Activated naive CD8-positive, alpha-beta T cell treated with anti-CD3 and anti-CD28 coated beads, Interleukin-2, amount 10 ng/mL, durations not matched to agents 7 days and 5 days (primary cell): Measurements from ENCODE around the gene BMX. TPM values are rescaled to one million over a fixed set of nuclear protein-coding genes. Genes with fewer than 3 reads are reported as not detected.

Source experiments
- ATAC-seq: fragments of 150-1000 bp; cut with Tn5 transposase; one replicate; pipeline ENCODE4 v1.10.0; 2021; ENCODE audit warnings: low read depth, moderate library complexity
- POLR2A ChIA-PET: fragments of 350-600 bp; sonication (Branson Sonifier 250); formaldehyde crosslinking; loops from one replicate; lab custom pipeline; 2021; ENCODE audit warnings: antibody characterized with exemption; lab: Charles Lee
- DNase-seq: peaks from one replicate; pipeline ENCODE4 v3.0.0; 2021
- H3K27ac Mint-ChIP-seq: one replicate; pipeline ENCODE4 v1.8.0; 2022; ENCODE audit warnings: mild to moderate bottlenecking, mixed read lengths
- H3K27me3 Mint-ChIP-seq: one replicate; pipeline ENCODE4 v1.8.0; 2022; ENCODE audit warnings: mild to moderate bottlenecking, moderate library complexity, mixed read lengths
- H3K36me3 Mint-ChIP-seq: one replicate; pipeline ENCODE4 v1.8.0; 2021; ENCODE audit warnings: mild to moderate bottlenecking, mixed read lengths
- H3K4me1 Mint-ChIP-seq: one replicate; pipeline ENCODE4 v1.8.0; 2021; ENCODE audit warnings: mixed read lengths
- H3K4me3 Mint-ChIP-seq: one replicate; pipeline ENCODE4 v1.8.0; 2022; ENCODE audit warnings: mild to moderate bottlenecking, moderate library complexity, mixed read lengths
- H3K9me3 Mint-ChIP-seq: one replicate; pipeline ENCODE4 v1.8.0; 2021; ENCODE audit warnings: mixed read lengths
- total RNA-seq, 2 experiments: library from RNA; stranded (reverse); gene quantifications; one replicate each; pipeline ENCODE4 v1.2.3, GENCODE V29; 2021

Gene BMX
- total RNA-seq, 2 experiments from 2014 or later, result not detected

GRCh38 chrX:15515931-15516330 lies 15.3 kb downstream of the BMX start:
- POLR2A ChIA-PET, result no interaction called here
- H3K27ac Mint-ChIP-seq, result no peak overlapping the region

DNA sequence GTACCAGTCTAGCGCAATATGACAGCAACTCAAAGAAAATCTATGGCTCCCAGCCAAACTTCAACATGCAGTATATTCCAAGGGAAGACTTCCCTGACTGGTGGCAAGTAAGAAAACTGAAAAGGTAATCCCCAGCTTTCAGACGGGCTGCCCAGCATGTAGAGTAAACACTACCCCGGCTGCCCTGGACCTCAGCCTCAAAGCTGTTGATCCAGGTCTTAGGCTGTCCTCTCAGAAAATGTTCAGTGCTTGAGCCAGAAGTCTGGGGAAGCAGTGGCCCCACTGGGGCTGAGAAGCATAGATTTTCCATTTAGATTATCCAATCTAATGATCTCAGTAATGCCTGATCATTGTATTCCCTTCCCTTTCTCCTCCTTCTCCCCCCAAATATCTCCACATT lies 21.9 kb downstream of the BMX start:
- DNase-seq (no peak), ATAC-seq (no peak)
- Mint-ChIP-seq H3K27me3 (peaks cover 4% of the 10 kb centered on the region), H3K9me3 (no peaks in the 10 kb centered on the region), H3K36me3 (no peaks in the 10 kb centered on the region), H3K4me1 (no peaks in the 10 kb centered on the region), H3K27ac (no peak overlapping the region), H3K4me3 (no peak overlapping the region)
- POLR2A ChIA-PET, result no interaction called here

More at GRCh38 chrX:15515931-15516330, 15.3 kb downstream of the BMX start:
- Mint-ChIP-seq H3K27me3 (peaks cover 7% of the 10 kb centered on the region), H3K9me3 (no peaks in the 10 kb centered on the region), H3K4me1 (no peaks in the 10 kb centered on the region), H3K4me3 (no peak overlapping the region), H3K36me3 (no peaks in the 10 kb centered on the region)
- DNase-seq, result no peak
- ATAC-seq, result no peak

DNA sequence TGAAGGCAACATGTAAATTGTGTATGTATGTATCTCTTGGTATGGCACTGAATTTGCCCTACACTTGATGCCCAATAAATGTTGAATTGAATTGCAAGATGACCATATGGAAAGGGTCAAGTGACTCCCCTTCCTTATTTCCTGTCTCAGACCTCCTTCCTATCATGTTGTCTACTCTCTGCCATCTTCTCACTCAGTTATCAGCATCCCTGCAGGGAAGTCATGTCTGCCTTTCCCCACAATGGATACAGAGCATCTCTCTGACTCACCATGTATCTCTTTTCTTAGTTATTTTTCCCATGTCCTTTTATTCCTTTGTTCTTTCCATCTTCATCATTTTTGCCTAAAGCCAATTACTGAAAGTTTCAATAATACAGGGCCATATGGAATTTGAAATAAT lies 22.5 kb downstream of the BMX start:
- Mint-ChIP-seq H3K9me3 (no peaks in the 10 kb centered on the region), H3K27ac (no peak overlapping the region), H3K4me3 (no peak overlapping the region), H3K36me3 (no peaks in the 10 kb centered on the region), H3K4me1 (no peaks in the 10 kb centered on the region), H3K27me3 (peaks cover 4% of the 10 kb centered on the region)
- ATAC-seq, result no peak
- POLR2A ChIA-PET, result no interaction called here
- no peak for DNase-seq

GRCh38 chrX:15524417-15524816 lies 23.8 kb downstream of the BMX start:
- Mint-ChIP-seq H3K4me3 (no peak overlapping the region), H3K4me1 (no peaks in the 10 kb centered on the region), H3K36me3 (no peaks in the 10 kb centered on the region), H3K9me3 (no peaks in the 10 kb centered on the region), H3K27ac (no peak overlapping the region), H3K27me3 (peaks cover 4% of the 10 kb centered on the region)
- ATAC-seq (no peak), DNase-seq (no peak)
- POLR2A ChIA-PET, result no interaction called here

GRCh38 chrX:15525664-15526416 lies 25.2 kb downstream of the BMX start:
- H3K4me3 Mint-ChIP-seq, result no peak overlapping the region
- POLR2A ChIA-PET, result no interaction called here
- no peaks in the 10 kb centered on the region for H3K36me3 Mint-ChIP-seq

DNA sequence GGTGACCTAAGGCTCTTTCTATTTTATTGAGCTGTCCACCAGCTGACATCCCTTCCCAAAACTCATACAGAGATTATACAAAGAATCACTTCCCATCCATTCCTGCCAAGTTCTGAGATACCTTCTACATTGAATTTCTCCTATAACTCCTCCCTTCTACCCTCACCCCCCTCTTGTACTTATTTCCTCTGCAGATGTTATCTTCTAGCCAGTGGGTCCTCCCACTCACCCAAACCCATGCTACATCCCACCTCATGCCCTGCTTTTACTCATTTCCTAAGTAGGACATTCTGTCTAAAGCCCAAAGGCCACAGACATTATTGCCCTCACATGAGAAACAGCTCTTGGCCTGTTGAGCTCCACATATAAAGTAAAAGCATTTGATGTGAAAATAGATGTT lies 28.6 kb downstream of the BMX start:
- no peaks in the 10 kb centered on the region for H3K9me3 Mint-ChIP-seq
- no peak for ATAC-seq
- POLR2A ChIA-PET, result no interaction called here
- H3K27ac Mint-ChIP-seq, result no peak overlapping the region
- H3K27me3 Mint-ChIP-seq, result peaks cover 3% of the 10 kb centered on the region
- no peak for DNase-seq
- H3K4me3 Mint-ChIP-seq, result no peak overlapping the region
- H3K4me1 Mint-ChIP-seq, result no peaks in the 10 kb centered on the region
- no peaks in the 10 kb centered on the region for H3K36me3 Mint-ChIP-seq

More at GRCh38 chrX:15525664-15526416, 25.2 kb downstream of the BMX start:
- DNase-seq (no peak), ATAC-seq (no peak)
- Mint-ChIP-seq H3K4me1 (no peaks in the 10 kb centered on the region), H3K9me3 (no peaks in the 10 kb centered on the region), H3K27ac (no peak overlapping the region), H3K27me3 (peaks cover 4% of the 10 kb centered on the region)

GRCh38 chrX:15530318-15530717 lies 29.7 kb downstream of the BMX start:
- Mint-ChIP-seq H3K27ac (no peak overlapping the region), H3K4me1 (no peaks in the 10 kb centered on the region), H3K27me3 (peaks cover 3% of the 10 kb centered on the region), H3K9me3 (no peaks in the 10 kb centered on the region), H3K4me3 (no peak overlapping the region), H3K36me3 (no peaks in the 10 kb centered on the region)
- no peak for ATAC-seq
- POLR2A ChIA-PET, result no interaction called here
- DNase-seq, result no peak

GRCh38 chrX:15546745-15547144 lies 46.1 kb downstream of the BMX start:
- no peaks in the 10 kb centered on the region for H3K4me1 Mint-ChIP-seq
- POLR2A ChIA-PET, result no interaction called here

DNA sequence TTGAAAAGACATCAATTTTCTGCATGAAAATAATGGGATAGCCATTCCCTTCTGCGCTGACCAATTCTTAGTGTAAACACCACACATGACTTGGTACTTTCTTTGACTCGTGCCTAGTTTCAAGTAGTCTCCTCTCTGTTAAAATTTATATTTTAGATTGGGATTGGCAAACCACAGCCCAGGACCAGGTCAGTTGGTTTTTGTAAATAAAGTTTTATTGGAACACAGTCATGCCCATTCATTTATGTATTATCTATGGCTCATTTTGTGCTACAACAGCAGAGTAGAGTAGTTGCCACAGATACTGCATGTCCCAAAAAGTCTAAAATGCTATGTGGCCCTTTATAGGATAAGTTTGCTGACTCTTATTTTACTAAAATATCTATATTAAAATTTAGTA lies 46.7 kb downstream of the BMX start:
- Mint-ChIP-seq H3K9me3 (no peaks in the 10 kb centered on the region), H3K27me3 (no peaks in the 10 kb centered on the region)
- POLR2A ChIA-PET, result no interaction called here

More at GRCh38 chrX:15546745-15547144, 46.1 kb downstream of the BMX start:
- Mint-ChIP-seq H3K27ac (no peak overlapping the region), H3K9me3 (no peaks in the 10 kb centered on the region), H3K27me3 (no peaks in the 10 kb centered on the region), H3K4me3 (no peak overlapping the region), H3K36me3 (no peaks in the 10 kb centered on the region)
- DNase-seq (no peak), ATAC-seq (no peak)

GRCh38 chrX:15549189-15550012 lies 48.8 kb downstream of the BMX start:
- H3K27ac Mint-ChIP-seq, result no peak overlapping the region
- H3K27me3 Mint-ChIP-seq, result peaks cover 2% of the 10 kb centered on the region
- POLR2A ChIA-PET, result no interaction called here
- H3K36me3 Mint-ChIP-seq, result no peaks in the 10 kb centered on the region
- no peak overlapping the region for H3K4me3 Mint-ChIP-seq
- ATAC-seq (no peak), DNase-seq (no peak)
- no peaks in the 10 kb centered on the region for H3K4me1 Mint-ChIP-seq
- H3K9me3 Mint-ChIP-seq, result no peaks in the 10 kb centered on the region

More for the DNA sequence above, 46.7 kb downstream of the BMX start:
- Mint-ChIP-seq H3K36me3 (no peaks in the 10 kb centered on the region), H3K27ac (no peak overlapping the region), H3K4me1 (no peaks in the 10 kb centered on the region), H3K4me3 (no peak overlapping the region)
- ATAC-seq (no peak), DNase-seq (no peak)

DNA sequence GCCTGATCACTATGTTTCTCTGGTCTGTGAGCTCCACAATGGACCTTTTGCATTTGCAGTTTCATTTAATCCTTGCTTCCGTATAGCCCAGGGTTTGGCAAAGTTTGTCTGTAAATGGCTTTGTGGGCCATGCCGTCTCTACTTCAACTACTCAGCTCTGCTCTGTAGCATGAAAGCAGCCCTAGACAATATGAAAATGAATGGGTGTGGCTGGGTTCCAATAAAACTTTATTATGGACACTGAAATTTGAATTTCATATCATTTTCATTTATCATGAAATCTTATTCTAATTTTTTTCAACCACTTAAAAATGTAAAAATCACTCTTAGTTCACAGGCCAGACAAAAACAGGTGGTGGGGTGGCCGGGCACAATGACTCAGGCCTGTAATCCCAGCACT lies 58.6 kb downstream of the BMX start:
- no peaks in the 10 kb centered on the region for H3K4me1 Mint-ChIP-seq
- H3K9me3 Mint-ChIP-seq, result no peaks in the 10 kb centered on the region
- H3K27me3 Mint-ChIP-seq, result peaks cover 6% of the 10 kb centered on the region
- DNase-seq, result no peak
- no peak overlapping the region for H3K27ac Mint-ChIP-seq
- no peak overlapping the region for H3K4me3 Mint-ChIP-seq
- ATAC-seq, result no peak
- H3K36me3 Mint-ChIP-seq, result no peaks in the 10 kb centered on the region
- POLR2A ChIA-PET, result no interaction called here

DNA sequence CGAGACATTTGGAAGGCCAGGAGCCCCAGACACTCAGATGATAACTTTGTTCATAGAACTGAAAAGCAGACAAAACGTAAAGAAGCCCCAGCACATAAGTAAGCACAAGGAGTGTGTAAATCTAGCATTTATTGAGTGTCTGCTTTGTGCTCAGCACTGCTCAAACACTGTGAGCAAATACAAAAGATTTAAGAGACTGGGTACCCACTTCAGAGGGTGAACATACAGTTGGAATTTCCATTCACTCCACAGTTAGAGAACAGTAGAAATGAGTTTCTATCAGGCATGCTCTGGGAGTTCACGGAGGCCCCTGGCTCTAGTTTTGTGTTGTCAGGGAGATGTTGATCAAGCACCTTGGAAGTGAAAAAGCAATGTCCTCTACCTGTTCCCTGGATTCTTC lies 60.3 kb downstream of the BMX start:
- ATAC-seq, result no peak
- H3K27me3 Mint-ChIP-seq, result peaks cover 5% of the 10 kb centered on the region
- no peaks in the 10 kb centered on the region for H3K4me1 Mint-ChIP-seq
- no peaks in the 10 kb centered on the region for H3K36me3 Mint-ChIP-seq
- H3K9me3 Mint-ChIP-seq, result no peaks in the 10 kb centered on the region
- H3K27ac Mint-ChIP-seq, result no peak overlapping the region
- POLR2A ChIA-PET, result no interaction called here
- H3K4me3 Mint-ChIP-seq, result no peak overlapping the region
- DNase-seq, result no peak

- H3K27me3 Mint-ChIP-seq, result peaks cover 5% of the 10 kb centered on the region
- H3K36me3 Mint-ChIP-seq, result no peaks in the 10 kb centered on the region
- DNase-seq, result no peak
- no peak for ATAC-seq
- H3K4me1 Mint-ChIP-seq, result no peaks in the 10 kb centered on the region
- POLR2A ChIA-PET, result no interaction called here
- H3K27ac Mint-ChIP-seq, result no peak overlapping the region
- H3K9me3 Mint-ChIP-seq, result no peaks in the 10 kb centered on the region
- H3K4me3 Mint-ChIP-seq, result no peak overlapping the region
Measured at GRCh38 chrX:15563056-15563455, 62.4 kb downstream of the BMX start.
